ENCODE results near the gene ZNF280D.

- TF ChIP-seq CTCF (conservative IDR thresholded peaks at IDR 0.05 in 1 of 2, IDR thresholded peaks at IDR 0.05 in 1 of 2; ENCODE audit: extremely low read depth in 1 of 2, insufficient read depth in 1 of 2, low read depth in 1 of 2, low read length in 2 of 2) (no peak), EZH2 (IDR thresholded peaks at IDR 0.05; ENCODE audit: borderline replicate concordance, low read length) (no peak)
These were observed 2.3 kb upstream of the ZNF280D start for GRCh38 chr15:56735589-56735988.

Data from mammary epithelial cell (primary cell).